Gastroesophageal sphincter (tissue), 4 donors: Measurements from ENCODE around the gene ELL. TPM values are rescaled to one million over a fixed set of nuclear protein-coding genes. Genes with fewer than 3 reads are reported as not detected.

ENCODE experiments used
- ATAC-seq: fragments of 150-250 bp; one replicate; pipeline ENCODE4 v1.9.1; 2016; ENCODE audit warnings: mild to moderate bottlenecking, moderate library complexity
- H3K27ac ChIP-seq, 4 donors: fragments of 200-600 bp; sonication (generic) in 3 of 4; 1 replicate in 3 of 4; 2 replicates in 1 of 4; pipeline ENCODE4 v1.5.1; 2016 to 2019
- H3K27me3 ChIP-seq: fragments of 200-600 bp; sonication (generic); one replicate; pipeline ENCODE4 v1.5.1; 2019
- H3K36me3 ChIP-seq, 2 donors: fragments of 200-600 bp; sonication (generic); one replicate each; pipeline ENCODE4 v1.5.1; 2019; ENCODE audit warnings: control low read depth in 1 of 2
- H3K4me1 ChIP-seq, 3 donors: fragments of 200-600 bp; sonication (generic); 1 replicate in 2 of 3; 2 replicates in 1 of 3; pipeline ENCODE4 v1.5.1; 2016 to 2019; ENCODE audit warnings: control low read depth in 2 of 3
- H3K4me3 ChIP-seq, 2 donors: fragments of 200-600 bp; sonication (generic); one replicate each; pipeline ENCODE4 v1.5.1; 2019; ENCODE audit warnings: mild to moderate bottlenecking in 1 of 2, moderate library complexity in 1 of 2
- H3K9me3 ChIP-seq, 3 donors: fragments of 200-600 bp; sonication (generic); one replicate each; pipeline ENCODE4 v1.5.1; 2017 to 2019; ENCODE audit warnings: control low read depth in 2 of 3
- EP300 ChIP-seq: sonication (generic); formaldehyde crosslinking; IDR thresholded peaks from one replicate; pipeline ENCODE4 v1.6.1; 2017; ENCODE audit warnings: antibody characterized with exemption, mild to moderate bottlenecking
- POLR2A ChIP-seq, 2 donors: fragments of 450-650 bp; IDR thresholded peaks; one replicate each; pipeline ENCODE4 v1.6.1; 2017; ENCODE audit warnings: antibody characterized with exemption in 2 of 2, mild to moderate bottlenecking in 2 of 2, moderate library complexity in 1 of 2
- POLR2AphosphoS5 ChIP-seq: sonication (generic); formaldehyde crosslinking; IDR thresholded peaks from one replicate; pipeline ENCODE4 v1.6.1; 2017; ENCODE audit warnings: antibody characterized with exemption
- WGBS, 2 donors: methylation state at CpG; one replicate each; pipeline ENCODE4 v1.1.5; 2018; ENCODE audit warnings: low coverage in 1 of 2; 5-methylcytosine and 5-hydroxymethylcytosine counted together
- total RNA-seq, 4 donors: library from RNA; depleted of rRNA; stranded (reverse); fragments of >200 nt; gene quantifications; one replicate each; pipeline ENCODE4 v1.1.0, GENCODE V29; 2016
- TF ChIP-seq, protein P1 (sequence below), 4 experiments: fragments of 200-600 bp in 2 of 4; fragments of 450-650 bp in 2 of 4; sonication (generic) in 1 of 4; IDR thresholded peaks; one replicate each; pipeline ENCODE4 v1.5.1; 2017 to 2019; ENCODE audit warnings: antibody characterized with exemption in 4 of 4, mild to moderate bottlenecking in 2 of 4, moderate library complexity in 2 of 4

Gene ELL
- total RNA-seq, 4 donors from 2014 or later = 12.5 to 19.0 (median 14.7) TPM

DNA sequence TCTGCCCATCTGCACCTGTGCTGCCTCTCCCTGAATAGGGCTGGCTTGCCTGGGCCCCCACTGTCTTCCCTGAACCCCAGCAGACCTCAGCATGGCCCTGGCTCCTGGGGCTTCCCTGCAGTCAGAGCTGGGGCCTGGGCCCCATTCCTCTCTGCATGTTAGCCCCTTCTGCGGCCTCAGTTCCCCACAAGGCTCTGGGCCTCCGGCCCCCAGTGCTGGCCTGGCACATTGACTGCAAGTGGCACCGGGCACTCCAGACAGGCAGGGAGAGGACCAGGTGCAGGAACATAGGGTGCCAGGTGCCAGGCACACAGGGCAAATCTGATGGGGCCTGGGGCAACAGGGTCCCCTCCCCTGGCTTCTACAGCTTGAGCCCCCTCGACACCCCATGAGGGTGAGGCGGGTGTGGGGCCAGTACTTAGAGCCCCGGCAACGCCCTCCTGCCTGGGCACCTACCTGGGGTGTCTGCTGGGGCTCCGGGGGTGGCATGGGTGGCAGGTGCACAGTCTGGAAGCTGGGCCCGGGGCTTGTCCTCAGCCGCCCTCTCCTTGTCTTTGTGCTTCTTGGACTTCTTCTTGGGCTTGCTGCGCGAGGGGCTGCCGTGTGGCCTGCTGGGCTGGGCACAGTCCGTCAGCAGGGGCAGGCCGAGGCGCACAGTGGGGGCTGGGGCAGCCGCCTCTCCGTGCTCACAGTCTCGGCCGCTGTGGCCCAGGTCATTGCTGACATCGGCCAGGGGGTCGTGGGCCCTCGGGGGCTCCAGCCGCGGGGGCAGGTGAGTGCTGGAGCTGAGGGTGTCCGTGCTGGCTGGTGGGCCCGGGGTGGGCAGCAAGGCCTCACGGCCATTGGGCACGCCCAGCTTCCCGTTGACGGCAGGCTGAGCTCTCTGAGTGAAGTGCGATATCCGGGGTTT lies 71.6 kb downstream of the ELL start:
- ATAC-seq = no peak
- H3K27me3 ChIP-seq = no peaks in the 10 kb centered on the region
- no peak overlapping the region for H3K27ac ChIP-seq
- TF ChIP-seq, protein P1, sequence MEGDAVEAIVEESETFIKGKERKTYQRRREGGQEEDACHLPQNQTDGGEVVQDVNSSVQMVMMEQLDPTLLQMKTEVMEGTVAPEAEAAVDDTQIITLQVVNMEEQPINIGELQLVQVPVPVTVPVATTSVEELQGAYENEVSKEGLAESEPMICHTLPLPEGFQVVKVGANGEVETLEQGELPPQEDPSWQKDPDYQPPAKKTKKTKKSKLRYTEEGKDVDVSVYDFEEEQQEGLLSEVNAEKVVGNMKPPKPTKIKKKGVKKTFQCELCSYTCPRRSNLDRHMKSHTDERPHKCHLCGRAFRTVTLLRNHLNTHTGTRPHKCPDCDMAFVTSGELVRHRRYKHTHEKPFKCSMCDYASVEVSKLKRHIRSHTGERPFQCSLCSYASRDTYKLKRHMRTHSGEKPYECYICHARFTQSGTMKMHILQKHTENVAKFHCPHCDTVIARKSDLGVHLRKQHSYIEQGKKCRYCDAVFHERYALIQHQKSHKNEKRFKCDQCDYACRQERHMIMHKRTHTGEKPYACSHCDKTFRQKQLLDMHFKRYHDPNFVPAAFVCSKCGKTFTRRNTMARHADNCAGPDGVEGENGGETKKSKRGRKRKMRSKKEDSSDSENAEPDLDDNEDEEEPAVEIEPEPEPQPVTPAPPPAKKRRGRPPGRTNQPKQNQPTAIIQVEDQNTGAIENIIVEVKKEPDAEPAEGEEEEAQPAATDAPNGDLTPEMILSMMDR (IDR thresholded peaks at IDR 0.05) = no peak
- TF ChIP-seq POLR2AphosphoS5 (no peak), EP300 (no peak), POLR2A (IDR thresholded peaks at IDR 0.05) (no peak)
- no peak overlapping the region for H3K4me3 ChIP-seq
- peaks cover 0 to 19% (median 11%) of the 10 kb centered on the region in 3 donors for H3K4me1 ChIP-seq
- H3K9me3 ChIP-seq = no peaks in the 10 kb centered on the region
- no CpG with 5 or more reads among the region's 33 CpGs for WGBS, 2 donors
- peaks cover 0 to 83% of the 10 kb centered on the region in 2 donors for H3K36me3 ChIP-seq

DNA sequence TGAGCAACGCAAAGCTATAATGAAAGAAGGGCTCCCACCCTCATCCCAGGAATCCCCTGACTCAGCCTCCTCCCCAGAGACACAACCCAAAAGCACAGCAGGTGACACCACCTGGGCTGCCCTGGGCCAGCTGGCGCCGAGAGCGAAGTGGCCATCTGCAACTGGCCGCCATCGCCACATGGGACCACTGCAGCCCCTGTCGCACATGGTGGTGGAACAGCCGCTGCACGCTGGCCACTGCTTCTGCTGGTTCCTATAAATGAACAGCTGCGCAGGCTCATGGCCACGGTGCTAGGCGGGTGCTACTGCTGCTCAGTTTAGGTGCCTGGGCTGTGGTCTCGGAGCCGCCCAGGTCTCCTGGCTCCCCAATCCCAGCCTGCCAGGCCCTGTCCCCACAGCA lies 72.3 kb downstream of the ELL start:
- H3K4me3 ChIP-seq = no peak overlapping the region
- no peak for TF ChIP-seq POLR2AphosphoS5
- TF ChIP-seq, protein P1 (IDR thresholded peaks at IDR 0.05) = no peak
- TF ChIP-seq POLR2A (IDR thresholded peaks at IDR 0.05) = no peak
- TF ChIP-seq EP300 = no peak
- WGBS, 2 donors = 96% methylated on average over 4 of the region's 14 CpGs; no CpG with 5 or more reads in 1 of the 2 donors
- peaks cover 0 to 90% of the 10 kb centered on the region in 2 donors for H3K36me3 ChIP-seq
- H3K27ac ChIP-seq = no peak overlapping the region
- peaks cover 0 to 19% (median 11%) of the 10 kb centered on the region in 3 donors for H3K4me1 ChIP-seq
- no peak for ATAC-seq
- no peaks in the 10 kb centered on the region for H3K9me3 ChIP-seq
- no peaks in the 10 kb centered on the region for H3K27me3 ChIP-seq

DNA sequence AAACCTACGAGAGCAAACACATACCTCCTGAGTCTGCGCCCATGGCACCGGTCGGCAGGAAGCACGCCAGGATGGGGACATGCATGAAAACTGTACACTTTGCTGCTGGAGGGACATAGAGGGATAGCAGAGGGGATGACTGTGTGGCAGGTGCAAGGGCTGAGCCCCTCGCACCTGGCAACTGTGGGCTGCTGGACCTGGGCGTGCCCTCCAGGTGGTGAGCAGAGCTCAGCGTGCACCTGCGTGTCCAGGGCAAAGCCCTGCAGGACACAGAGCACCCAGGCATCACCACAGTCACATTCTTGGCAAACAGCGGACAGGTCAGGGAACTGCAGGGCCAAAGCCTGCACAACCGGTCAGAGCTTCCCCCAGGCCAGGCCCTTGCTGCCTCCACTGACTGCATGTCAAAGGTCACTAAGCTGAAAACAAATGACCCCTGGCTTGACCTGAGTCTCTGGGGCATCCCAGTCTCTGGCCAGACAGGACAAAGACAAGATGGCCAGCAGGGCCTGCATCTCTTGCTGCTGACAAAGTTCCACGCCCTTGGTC lies 75.0 kb downstream of the ELL start:
- Histone ChIP-seq H3K4me3 (no peak overlapping the region), H3K9me3 (no peaks in the 10 kb centered on the region), H3K36me3 (peaks cover 0 to 89% of the 10 kb centered on the region in 2 donors), H3K27ac (no peak overlapping the region), H3K4me1 (peaks cover 0 to 18% (median 11%) of the 10 kb centered on the region in 3 donors), H3K27me3 (no peaks in the 10 kb centered on the region)
- WGBS, 2 donors = 80% methylated on average over 1 of the region's 12 CpGs; no CpG with 5 or more reads in 1 of the 2 donors
- no peak for ATAC-seq
- TF ChIP-seq POLR2AphosphoS5 = no peak
- no peak for TF ChIP-seq EP300
- no peak for TF ChIP-seq POLR2A (IDR thresholded peaks at IDR 0.05)
- TF ChIP-seq, protein P1 (IDR thresholded peaks at IDR 0.05) = no peak

DNA sequence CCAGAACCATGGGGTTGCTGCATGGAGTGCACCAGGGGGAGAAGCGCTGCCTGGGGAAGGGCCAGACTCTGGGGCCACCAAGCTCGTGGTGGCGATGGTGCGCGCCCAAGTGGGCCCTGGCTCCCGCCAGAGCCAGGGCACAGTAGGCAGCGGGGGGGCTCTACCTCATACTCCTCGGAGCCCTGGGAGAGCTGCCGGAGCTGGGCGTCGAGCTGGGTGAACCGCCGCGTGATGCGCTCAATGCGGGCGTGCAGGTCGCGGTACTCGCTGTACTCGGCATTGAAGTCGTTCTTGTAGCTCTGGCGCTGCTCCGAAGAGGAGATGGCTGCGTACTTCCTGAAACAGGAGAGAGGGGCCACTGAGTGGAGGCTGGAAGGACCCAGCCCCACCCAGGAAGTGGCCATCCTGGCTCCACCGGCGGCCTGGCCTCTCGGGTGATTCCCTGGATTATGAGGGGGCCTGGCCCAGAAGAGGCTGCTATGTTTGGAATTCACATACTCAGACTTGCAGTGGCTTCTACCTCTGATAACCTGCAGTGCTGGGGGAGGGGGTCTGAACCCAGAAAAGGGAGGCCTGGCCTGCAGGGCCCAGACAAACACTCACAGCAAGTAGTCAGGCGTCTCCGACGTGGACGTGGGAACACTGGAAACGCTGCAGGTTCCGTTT lies 75.6 kb downstream of the ELL start:
- H3K27ac ChIP-seq = no peak overlapping the region
- H3K4me1 ChIP-seq = peaks cover 0 to 12% (median 7%) of the 10 kb centered on the region in 3 donors
- no peak overlapping the region for H3K4me3 ChIP-seq
- peaks cover 0 to 83% of the 10 kb centered on the region in 2 donors for H3K36me3 ChIP-seq
- 92 to 93% methylated on average over 9 of the region's 34 CpGs for WGBS, 2 donors
- no peaks in the 10 kb centered on the region for H3K9me3 ChIP-seq
- ATAC-seq = no peak
- no peaks in the 10 kb centered on the region for H3K27me3 ChIP-seq
- TF ChIP-seq EP300 (no peak), POLR2A (IDR thresholded peaks at IDR 0.05) (no peak), POLR2AphosphoS5 (no peak)
- TF ChIP-seq, protein P1 (IDR thresholded peaks at IDR 0.05) = no peak
